K562 (cell line): ENCODE results near the gene GALT. TPM values are rescaled to one million over a fixed set of nuclear protein-coding genes. Genes with fewer than 3 reads are reported as not detected.

Experiments used
- ARHGAP35 ChIP-seq: fragments of 450-650 bp; IDR thresholded peaks from 2 replicates; pipeline ENCODE4 v1.6.1; 2018; ENCODE audit not compliant: partially characterized antibody
- CBX2 ChIP-seq: fragments of 200-600 bp; sonication (generic); IDR thresholded peaks from one replicate; pipeline ENCODE4 v1.6.1; 2012; ENCODE audit warnings: mild to moderate bottlenecking, low read length, inconsistent platforms; ENCODE audit not compliant: insufficient read depth, poor library complexity, severe bottlenecking
- CXXC5 ChIP-seq: fragments of 250-450 bp; sonication (Bioruptor Pico); IDR thresholded peaks from 2 replicates; pipeline ENCODE4 v1.8.0; 2022; ENCODE audit warnings: inconsistent platforms, mild to moderate bottlenecking, moderate library complexity
- FOXM1 ChIP-seq, 2 experiments: fragments of 450-650 bp in 1 of 2; sonication (generic) in 1 of 2; formaldehyde crosslinking in 1 of 2; IDR thresholded peaks; 2 replicates each; pipeline versions ENCODE4 v1.6.1 to v1.9.0; 2017 to 2022; ENCODE audit warnings: low read depth in 2 of 2, mild to moderate bottlenecking in 2 of 2, missing genetic modification reagents in 1 of 2, moderate library complexity in 1 of 2
- JUND ChIP-seq, 2 experiments: IDR thresholded peaks; 2 replicates in 1 of 2; 3 replicates in 1 of 2; pipeline ENCODE4 v1.6.1; 2011; ENCODE audit warnings: borderline replicate concordance in 2 of 2, low read depth in 2 of 2, low read length in 2 of 2, improper control_type of control experiment in 1 of 2, missing biosample characterization in 1 of 2, missing genetic modification characterization in 1 of 2, missing genetic modification reagents in 1 of 2
- NCOA1 ChIP-seq: fragments of 450-650 bp; IDR thresholded peaks from 2 replicates; pipeline ENCODE4 v1.6.1; 2016; ENCODE audit warnings: low read depth
- SMARCA4 ChIP-seq: fragments of 450-650 bp; IDR thresholded peaks from 2 replicates; pipeline ENCODE4 v1.6.1; 2016
- SMARCB1 ChIP-seq: IDR thresholded peaks from 2 replicates; pipeline ENCODE4 v1.6.1; 2011; ENCODE audit warnings: improper control_type of control experiment, low read depth; ENCODE audit not compliant: insufficient read length
- TAF7 ChIP-seq: fragments of 450-650 bp; IDR thresholded peaks from 2 replicates; pipeline ENCODE4 v1.6.1; 2016; ENCODE audit warnings: missing genetic modification characterization, missing compliant biosample characterization
- ZNF146 ChIP-seq: IDR thresholded peaks from one replicate; pipeline ENCODE4 v1.6.1; 2018; ENCODE audit warnings: missing compliant biosample characterization; ENCODE audit not compliant: unreplicated experiment
- ZNF239 ChIP-seq: fragments of 250-450 bp; sonication (Bioruptor Pico); IDR thresholded peaks from 2 replicates; pipeline ENCODE4 v1.4.0; 2020; ENCODE audit warnings: mild to moderate bottlenecking
- polyA plus RNA-seq, 8 experiments: library from polyadenylated mRNA; depleted of rRNA in 4 of 8; stranded (reverse) in 5 of 8; unstranded in 3 of 8; fragments of >200 nt; fragmentation: Nextera tagmentation in 2 of 8; fragmentation: Illumina TruSeq in 1 of 8; extraction: Ambion mirVana in 2 of 8; extraction: Trizol in 1 of 8; gene quantifications; 2 replicates each; pipeline versions ENCODE4 v1.2.1 to v1.2.3, GENCODE V29; 2011 to 2014; ENCODE audit warnings: inconsistent platforms in 1 of 8, missing spikeins in 1 of 8
- total RNA-seq, 7 experiments: library from RNA; depleted of rRNA in 6 of 7; stranded (reverse); fragments of >200 nt in 6 of 7; fragmentation: Illumina TruSeq in 2 of 7; extraction: Trizol in 2 of 7; gene quantifications; 2 replicates each; pipeline versions ENCODE4 v1.2.1 to v1.2.3, GENCODE V29; 2011 to 2021; ENCODE audit warnings: low replicate concordance in 1 of 7
- TF ChIP-seq, protein P1 (sequence below): fragments of 450-650 bp; IDR thresholded peaks from 2 replicates; pipeline ENCODE4 v1.6.1; 2017; ENCODE audit warnings: antibody characterized with exemption
- TF ChIP-seq, protein P2 (sequence below): fragments of 450-650 bp; IDR thresholded peaks from 2 replicates; pipeline ENCODE4 v1.6.1; 2016; ENCODE audit warnings: mild to moderate bottlenecking, moderate library complexity

GALT gene
- total and polyA plus RNA-seq, 9 of the 15 experiments (the other 6 are each of a cell fraction or from before 2014, with no cell fraction given): 7.3 to 29.2 (median 15.6) TPM

DNA sequence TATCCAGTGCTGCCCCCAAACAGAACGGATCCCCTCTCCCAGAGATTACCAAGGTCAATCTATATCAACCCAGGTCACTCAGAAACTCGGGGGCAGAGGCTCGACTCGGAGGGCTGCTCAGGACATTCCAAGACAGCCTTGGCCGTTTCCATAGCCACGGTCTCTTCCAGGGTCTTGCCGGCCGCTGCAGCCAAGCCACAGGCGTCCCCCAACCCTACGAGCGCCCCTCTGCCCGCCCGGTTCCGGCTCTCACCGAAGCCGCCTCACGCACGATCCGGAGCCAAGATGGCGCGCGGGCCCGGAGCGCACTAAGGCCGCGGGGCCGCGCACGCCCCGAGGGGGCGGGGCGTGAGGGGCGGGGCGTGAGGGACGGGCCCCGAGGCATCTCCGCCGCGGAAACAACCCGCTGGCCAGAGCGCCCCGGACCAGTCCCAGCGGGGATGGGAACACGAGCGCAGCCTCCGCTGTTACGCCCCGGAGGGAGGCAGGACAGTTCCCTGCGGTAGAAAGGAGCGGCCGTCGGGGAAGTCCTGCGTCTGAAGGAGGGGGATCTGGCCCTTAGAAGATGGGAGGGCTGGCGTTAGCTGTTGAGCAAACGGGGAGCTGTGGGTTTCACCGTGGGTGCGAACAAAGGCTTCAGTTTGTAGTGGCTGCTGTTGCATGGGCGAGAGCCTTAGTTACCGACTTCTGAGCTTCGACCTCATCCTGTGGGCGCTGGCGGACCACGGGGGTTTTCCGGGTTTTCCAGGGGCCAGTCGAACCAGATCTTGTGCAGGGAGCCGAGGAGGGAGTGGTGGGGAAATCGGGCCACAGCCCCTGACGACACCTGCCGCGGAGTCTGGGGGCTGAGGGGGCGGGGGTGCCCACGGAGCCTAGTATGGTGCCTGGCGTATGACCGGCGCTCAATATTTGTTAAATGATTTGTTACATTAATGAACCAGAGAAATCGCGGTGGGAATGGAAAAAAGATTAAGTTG is 34.4 kb upstream of the GALT start, which contains the start of gene RPP25L (continued):
- no peak for TF ChIP-seq JUND (IDR thresholded peaks at IDR 0.05; ENCODE audit: borderline replicate concordance, low read depth, low read length)
- TF ChIP-seq JUND (tag; IDR thresholded peaks at IDR 0.05; ENCODE audit: borderline replicate concordance, low read depth, low read length): no peak
- TF ChIP-seq, protein P1, sequence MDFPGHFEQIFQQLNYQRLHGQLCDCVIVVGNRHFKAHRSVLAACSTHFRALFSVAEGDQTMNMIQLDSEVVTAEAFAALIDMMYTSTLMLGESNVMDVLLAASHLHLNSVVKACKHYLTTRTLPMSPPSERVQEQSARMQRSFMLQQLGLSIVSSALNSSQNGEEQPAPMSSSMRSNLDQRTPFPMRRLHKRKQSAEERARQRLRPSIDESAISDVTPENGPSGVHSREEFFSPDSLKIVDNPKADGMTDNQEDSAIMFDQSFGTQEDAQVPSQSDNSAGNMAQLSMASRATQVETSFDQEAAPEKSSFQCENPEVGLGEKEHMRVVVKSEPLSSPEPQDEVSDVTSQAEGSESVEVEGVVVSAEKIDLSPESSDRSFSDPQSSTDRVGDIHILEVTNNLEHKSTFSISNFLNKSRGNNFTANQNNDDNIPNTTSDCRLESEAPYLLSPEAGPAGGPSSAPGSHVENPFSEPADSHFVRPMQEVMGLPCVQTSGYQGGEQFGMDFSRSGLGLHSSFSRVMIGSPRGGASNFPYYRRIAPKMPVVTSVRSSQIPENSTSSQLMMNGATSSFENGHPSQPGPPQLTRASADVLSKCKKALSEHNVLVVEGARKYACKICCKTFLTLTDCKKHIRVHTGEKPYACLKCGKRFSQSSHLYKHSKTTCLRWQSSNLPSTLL: no peak
- no peak for TF ChIP-seq ZNF239
- no peak for TF ChIP-seq NCOA1
- no peak for TF ChIP-seq TAF7 (tag)
- no peak for TF ChIP-seq ARHGAP35
- TF ChIP-seq ZNF146 (CRISPR knock-in tag): no peak
- peak; percentile 61 for TF ChIP-seq CXXC5 (CRISPR knock-in tag)
- TF ChIP-seq, protein P2, sequence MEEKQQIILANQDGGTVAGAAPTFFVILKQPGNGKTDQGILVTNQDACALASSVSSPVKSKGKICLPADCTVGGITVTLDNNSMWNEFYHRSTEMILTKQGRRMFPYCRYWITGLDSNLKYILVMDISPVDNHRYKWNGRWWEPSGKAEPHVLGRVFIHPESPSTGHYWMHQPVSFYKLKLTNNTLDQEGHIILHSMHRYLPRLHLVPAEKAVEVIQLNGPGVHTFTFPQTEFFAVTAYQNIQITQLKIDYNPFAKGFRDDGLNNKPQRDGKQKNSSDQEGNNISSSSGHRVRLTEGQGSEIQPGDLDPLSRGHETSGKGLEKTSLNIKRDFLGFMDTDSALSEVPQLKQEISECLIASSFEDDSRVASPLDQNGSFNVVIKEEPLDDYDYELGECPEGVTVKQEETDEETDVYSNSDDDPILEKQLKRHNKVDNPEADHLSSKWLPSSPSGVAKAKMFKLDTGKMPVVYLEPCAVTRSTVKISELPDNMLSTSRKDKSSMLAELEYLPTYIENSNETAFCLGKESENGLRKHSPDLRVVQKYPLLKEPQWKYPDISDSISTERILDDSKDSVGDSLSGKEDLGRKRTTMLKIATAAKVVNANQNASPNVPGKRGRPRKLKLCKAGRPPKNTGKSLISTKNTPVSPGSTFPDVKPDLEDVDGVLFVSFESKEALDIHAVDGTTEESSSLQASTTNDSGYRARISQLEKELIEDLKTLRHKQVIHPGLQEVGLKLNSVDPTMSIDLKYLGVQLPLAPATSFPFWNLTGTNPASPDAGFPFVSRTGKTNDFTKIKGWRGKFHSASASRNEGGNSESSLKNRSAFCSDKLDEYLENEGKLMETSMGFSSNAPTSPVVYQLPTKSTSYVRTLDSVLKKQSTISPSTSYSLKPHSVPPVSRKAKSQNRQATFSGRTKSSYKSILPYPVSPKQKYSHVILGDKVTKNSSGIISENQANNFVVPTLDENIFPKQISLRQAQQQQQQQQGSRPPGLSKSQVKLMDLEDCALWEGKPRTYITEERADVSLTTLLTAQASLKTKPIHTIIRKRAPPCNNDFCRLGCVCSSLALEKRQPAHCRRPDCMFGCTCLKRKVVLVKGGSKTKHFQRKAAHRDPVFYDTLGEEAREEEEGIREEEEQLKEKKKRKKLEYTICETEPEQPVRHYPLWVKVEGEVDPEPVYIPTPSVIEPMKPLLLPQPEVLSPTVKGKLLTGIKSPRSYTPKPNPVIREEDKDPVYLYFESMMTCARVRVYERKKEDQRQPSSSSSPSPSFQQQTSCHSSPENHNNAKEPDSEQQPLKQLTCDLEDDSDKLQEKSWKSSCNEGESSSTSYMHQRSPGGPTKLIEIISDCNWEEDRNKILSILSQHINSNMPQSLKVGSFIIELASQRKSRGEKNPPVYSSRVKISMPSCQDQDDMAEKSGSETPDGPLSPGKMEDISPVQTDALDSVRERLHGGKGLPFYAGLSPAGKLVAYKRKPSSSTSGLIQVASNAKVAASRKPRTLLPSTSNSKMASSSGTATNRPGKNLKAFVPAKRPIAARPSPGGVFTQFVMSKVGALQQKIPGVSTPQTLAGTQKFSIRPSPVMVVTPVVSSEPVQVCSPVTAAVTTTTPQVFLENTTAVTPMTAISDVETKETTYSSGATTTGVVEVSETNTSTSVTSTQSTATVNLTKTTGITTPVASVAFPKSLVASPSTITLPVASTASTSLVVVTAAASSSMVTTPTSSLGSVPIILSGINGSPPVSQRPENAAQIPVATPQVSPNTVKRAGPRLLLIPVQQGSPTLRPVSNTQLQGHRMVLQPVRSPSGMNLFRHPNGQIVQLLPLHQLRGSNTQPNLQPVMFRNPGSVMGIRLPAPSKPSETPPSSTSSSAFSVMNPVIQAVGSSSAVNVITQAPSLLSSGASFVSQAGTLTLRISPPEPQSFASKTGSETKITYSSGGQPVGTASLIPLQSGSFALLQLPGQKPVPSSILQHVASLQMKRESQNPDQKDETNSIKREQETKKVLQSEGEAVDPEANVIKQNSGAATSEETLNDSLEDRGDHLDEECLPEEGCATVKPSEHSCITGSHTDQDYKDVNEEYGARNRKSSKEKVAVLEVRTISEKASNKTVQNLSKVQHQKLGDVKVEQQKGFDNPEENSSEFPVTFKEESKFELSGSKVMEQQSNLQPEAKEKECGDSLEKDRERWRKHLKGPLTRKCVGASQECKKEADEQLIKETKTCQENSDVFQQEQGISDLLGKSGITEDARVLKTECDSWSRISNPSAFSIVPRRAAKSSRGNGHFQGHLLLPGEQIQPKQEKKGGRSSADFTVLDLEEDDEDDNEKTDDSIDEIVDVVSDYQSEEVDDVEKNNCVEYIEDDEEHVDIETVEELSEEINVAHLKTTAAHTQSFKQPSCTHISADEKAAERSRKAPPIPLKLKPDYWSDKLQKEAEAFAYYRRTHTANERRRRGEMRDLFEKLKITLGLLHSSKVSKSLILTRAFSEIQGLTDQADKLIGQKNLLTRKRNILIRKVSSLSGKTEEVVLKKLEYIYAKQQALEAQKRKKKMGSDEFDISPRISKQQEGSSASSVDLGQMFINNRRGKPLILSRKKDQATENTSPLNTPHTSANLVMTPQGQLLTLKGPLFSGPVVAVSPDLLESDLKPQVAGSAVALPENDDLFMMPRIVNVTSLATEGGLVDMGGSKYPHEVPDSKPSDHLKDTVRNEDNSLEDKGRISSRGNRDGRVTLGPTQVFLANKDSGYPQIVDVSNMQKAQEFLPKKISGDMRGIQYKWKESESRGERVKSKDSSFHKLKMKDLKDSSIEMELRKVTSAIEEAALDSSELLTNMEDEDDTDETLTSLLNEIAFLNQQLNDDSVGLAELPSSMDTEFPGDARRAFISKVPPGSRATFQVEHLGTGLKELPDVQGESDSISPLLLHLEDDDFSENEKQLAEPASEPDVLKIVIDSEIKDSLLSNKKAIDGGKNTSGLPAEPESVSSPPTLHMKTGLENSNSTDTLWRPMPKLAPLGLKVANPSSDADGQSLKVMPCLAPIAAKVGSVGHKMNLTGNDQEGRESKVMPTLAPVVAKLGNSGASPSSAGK: 0 out of 2 replicates have a peak, but pooled peaks have one; percentile 15
- no peak for TF ChIP-seq CBX2
- TF ChIP-seq FOXM1 (IDR thresholded peaks at IDR 0.05; ENCODE audit: low read depth): no peak
- TF ChIP-seq FOXM1 (CRISPR knock-in tag; IDR thresholded peaks at IDR 0.05; ENCODE audit: low read depth): no peak
- no peak for TF ChIP-seq SMARCB1
- TF ChIP-seq SMARCA4: no peak
